Cardiac fibroblast (primary cell): ENCODE results near the gene UBE2E3.

Experiments used
- DNase-seq, 2 donors: peaks; one replicate each; pipeline versions ENCODE4 v3.0.0 to v3.0.0-alpha.2; 2010; ENCODE audit warnings: low read depth in 2 of 2
- H3K4me3 ChIP-seq, 2 donors: replicated peaks in 1 of 2; 1 replicate in 1 of 2; 2 replicates in 1 of 2; pipeline ENCODE4 v1.5.1; 2011; ENCODE audit warnings: low read depth in 2 of 2, low read length in 2 of 2, mild to moderate bottlenecking in 2 of 2, moderate library complexity in 1 of 2
- CTCF ChIP-seq: IDR thresholded peaks from one replicate; pipeline ENCODE4 v1.5.1; 2011; ENCODE audit warnings: low read depth, mild to moderate bottlenecking, low read length, inconsistent platforms

The UBE2E3 gene

GRCh38 chr2:181104512-181105115, 124.2 kb downstream of the UBE2E3 start:
- H3K4me3 ChIP-seq, result no peak overlapping the region
- TF ChIP-seq CTCF, result peak; percentile 79
- peak; percentile 80 to 87 for DNase-seq

- no peak for DNase-seq
- H3K4me3 ChIP-seq, result no peak overlapping the region
- no peak for TF ChIP-seq CTCF
Observed at GRCh38 chr2:181105562-181105961, 125.2 kb downstream of the UBE2E3 start.

GRCh38 chr2:181106229-181106628, 125.8 kb downstream of the UBE2E3 start:
- no peak for DNase-seq
- H3K4me3 ChIP-seq, result no peak overlapping the region
- no peak for TF ChIP-seq CTCF

GRCh38 chr2:181106789-181107627, 126.6 kb downstream of the UBE2E3 start:
- no peak overlapping the region for H3K4me3 ChIP-seq
- peak; percentile 89 to 93 for DNase-seq
- TF ChIP-seq CTCF, result no peak

- TF ChIP-seq CTCF, result no peak
- no peak for DNase-seq
- H3K4me3 ChIP-seq, result no peak overlapping the region
Observed at GRCh38 chr2:181107628-181107945, 127.2 kb downstream of the UBE2E3 start.

- no peak for DNase-seq
- no peak overlapping the region for H3K4me3 ChIP-seq
- TF ChIP-seq CTCF, result no peak
Observed at GRCh38 chr2:181111059-181111458, 130.7 kb downstream of the UBE2E3 start.

GRCh38 chr2:181112916-181113315, 132.5 kb downstream of the UBE2E3 start:
- H3K4me3 ChIP-seq, result no peak overlapping the region
- TF ChIP-seq CTCF, result no peak
- no peak for DNase-seq
